HG02884 (cell line): ENCODE results near the gene HOXB3.

Experiments
- ATAC-seq: cut with Tn5 transposase; IDR thresholded peaks from one replicate; pipeline ENCODE4 v1.9.1; 2021; ENCODE audit warnings: mild to moderate bottlenecking, moderate library complexity; ENCODE audit not compliant: unreplicated experiment

HOXB3 gene

DNA sequence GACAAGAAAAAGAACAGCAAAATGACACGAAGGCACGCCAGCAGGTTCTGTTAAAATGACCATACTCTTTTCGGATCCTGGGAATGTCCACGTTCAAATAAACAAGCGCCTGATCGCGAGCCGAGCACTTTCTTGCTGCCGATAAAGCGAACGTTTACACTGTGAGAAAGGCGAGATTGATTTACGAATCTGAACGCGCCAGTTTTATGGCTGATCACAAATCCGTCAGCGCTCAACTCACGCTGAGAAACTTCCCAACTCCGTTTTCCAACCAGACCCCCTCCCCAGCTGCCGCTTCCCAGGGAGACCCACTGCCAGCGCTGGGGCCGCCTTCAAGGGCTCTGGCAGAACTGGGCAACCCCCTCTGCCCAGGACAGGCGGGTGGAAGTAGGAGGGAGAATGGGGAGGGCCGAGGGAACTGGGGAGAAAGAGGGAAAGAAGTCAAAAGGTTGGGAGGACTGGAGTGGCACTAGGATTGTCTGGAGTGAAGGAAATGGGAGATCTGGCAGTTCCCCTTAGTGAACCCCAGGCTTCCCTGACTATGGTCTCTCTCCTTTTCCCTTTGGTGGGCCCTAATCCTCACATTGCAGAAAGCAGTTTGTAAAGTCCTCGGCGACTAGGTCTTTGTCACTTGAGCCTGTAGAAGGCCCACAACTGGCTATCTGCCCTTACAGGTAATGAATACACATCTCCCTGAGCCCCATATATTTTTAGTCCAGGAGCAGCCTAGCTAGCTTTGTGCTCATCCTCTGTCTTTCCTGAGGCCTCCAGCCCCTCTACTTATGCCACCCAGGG, 18.8 kb downstream of the HOXB3 start:
- no peak for ATAC-seq

- no peak for ATAC-seq
Observed at GRCh38 chr17:48570325-48571023, 19.6 kb downstream of the HOXB3 start.

- no peak for ATAC-seq
Observed at GRCh38 chr17:48569674-48570324, 20.2 kb downstream of the HOXB3 start.

DNA sequence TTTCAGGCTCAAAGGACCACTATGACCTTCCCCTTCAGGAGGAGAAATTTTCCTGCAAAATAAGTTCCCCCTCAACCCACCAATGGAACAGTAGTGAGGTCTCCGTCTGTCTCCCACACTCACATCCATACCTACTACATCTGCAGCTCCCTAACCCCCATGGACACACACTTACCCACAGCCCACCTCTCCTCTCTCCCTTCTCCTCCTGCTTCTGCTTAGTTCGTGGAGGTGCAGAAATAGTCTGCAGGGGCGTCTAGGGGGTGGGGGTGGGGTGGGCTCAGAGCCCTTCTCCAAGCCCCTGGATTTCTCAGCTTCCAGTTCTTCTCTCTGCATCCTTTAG, 20.8 kb downstream of the HOXB3 start:
- ATAC-seq, result no peak

- ATAC-seq, result no peak
Observed at GRCh38 chr17:48568499-48569239, 21.4 kb downstream of the HOXB3 start.

DNA sequence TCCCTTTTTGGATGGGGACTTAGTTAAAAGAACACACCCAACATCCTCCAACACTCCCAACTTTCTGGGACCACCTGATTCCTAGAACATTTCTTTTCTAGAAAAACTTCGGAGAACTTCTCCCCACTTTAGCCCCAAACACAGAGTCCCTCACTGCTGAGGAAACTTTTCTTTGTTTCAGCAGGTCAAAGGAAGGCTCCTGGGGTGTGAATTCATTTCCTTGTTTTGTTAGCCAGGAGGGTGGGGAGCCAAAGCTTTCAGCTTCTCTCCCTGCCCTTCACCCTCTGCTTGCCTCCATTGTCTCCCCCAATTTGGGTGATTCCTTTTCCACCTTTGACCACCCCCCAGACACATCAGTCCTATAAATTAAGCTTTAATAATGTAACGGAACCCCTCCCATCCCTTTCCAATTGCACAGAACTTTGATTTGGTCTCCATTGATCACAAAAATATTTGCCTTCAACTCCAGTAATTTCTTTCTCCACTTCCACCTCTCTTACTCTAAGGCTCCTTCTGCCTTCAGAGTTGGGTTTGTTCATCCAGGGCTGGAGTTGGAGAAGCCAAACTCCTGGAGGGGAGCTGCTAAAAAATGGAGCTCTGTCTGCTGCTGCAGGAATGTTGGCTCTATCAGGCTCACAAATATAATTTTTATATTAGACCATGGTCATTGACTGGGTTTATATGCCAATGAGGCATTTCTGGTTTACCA, 22.2 kb downstream of the HOXB3 start:
- no peak for ATAC-seq

- ATAC-seq, result no peak
Observed at GRCh38 chr17:48567209-48567608, 22.8 kb downstream of the HOXB3 start.

- no peak for ATAC-seq
Observed at GRCh38 chr17:48566717-48567116, 23.3 kb downstream of the HOXB3 start.

DNA sequence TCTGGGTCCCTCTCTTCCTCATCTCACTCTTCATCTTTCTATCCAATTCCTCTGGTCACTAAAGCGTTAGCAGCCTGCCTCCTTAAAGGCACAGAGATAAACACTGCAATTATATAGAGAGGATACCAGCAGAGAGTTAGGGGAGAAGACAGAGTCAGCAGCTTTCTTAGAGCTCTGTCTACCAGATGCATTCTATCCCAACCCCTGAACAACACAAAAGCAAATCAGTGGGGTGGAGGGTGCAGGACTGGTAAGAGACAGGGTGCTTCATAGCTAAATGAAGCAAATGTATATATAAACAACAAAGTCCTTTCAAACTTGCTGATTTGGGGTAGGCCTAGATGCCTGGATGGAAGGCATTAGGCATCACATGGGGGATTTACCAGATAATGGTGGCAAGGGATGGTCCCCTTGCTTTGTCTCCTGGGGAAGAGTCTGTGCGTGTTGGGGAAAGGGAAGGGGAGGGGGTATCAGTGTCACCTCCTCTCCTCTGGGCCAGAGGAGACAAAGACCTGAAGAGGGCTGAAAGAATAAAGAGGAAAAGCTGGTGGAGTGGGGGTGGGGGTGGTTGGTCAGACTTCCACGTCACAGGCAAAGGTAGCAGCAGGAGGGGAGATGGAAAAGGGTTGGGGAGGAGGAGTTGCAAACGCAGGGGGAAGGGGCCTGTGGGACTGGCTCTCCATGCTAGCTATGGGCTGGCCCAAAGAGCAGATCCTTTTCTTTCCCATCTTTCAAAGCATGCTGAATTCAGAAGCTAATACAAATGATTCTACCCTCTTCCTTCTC, 23.9 kb downstream of the HOXB3 start:
- no peak for ATAC-seq

GRCh38 chr17:48565022-48565554, 25.0 kb downstream of the HOXB3 start:
- ATAC-seq, result no peak

DNA sequence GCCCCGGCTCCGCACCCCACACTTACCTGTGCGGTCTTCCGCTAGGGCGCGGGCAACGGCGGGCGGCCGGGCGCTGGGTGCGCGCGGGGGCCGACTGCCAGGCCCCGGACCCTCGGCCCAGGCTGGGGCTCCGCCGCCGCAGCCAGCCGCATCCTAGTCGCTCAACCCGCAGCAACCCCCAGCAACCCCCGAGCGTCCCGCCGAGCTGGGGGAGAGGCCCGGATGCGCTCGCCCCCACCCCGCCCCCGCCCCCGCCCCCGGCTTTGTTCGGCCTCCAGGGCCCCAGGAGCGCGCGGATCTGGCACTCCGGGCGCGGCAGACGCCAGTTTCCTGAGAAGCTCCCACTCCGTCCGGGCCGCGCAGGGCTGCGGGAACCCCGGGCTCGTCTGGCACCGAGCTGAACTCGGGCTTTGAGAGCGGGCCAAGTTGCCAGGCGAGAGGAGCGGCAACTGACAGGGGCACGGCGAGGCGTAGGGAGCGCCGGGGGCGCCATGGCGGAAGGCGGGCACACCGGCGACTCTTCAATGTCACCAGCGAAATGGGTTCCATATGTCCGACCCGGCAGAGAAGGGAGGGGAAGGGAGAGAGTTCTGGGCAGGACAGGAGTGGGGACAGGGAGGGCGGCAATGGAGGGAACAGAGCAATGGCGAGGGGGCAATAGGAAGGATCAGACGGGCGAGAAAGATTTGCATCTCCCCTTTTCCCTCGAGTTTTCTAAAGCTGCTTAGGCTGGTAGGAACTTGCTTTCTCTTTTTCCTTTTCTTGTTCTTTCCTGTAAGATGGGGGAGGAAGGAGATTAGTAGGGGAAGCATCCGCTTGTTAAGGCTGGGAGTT, 25.6 kb downstream of the HOXB3 start:
- ATAC-seq, result no peak

DNA sequence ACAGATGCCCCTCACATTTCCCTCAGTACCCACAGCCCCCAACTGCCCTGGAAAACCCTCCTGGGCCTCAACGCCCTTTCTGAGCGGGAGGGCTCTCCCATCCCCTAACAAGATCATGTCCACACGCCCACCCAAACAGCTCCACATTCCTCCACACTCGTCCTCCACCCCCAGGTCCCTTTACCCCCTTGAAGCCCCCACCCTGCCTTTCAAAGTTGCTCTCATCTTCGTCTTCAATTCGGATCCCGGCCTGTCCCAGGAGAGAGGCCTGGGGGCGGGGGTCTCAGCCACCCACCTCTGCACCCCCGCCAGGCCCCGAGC, 26.2 kb downstream of the HOXB3 start:
- no peak for ATAC-seq

DNA sequence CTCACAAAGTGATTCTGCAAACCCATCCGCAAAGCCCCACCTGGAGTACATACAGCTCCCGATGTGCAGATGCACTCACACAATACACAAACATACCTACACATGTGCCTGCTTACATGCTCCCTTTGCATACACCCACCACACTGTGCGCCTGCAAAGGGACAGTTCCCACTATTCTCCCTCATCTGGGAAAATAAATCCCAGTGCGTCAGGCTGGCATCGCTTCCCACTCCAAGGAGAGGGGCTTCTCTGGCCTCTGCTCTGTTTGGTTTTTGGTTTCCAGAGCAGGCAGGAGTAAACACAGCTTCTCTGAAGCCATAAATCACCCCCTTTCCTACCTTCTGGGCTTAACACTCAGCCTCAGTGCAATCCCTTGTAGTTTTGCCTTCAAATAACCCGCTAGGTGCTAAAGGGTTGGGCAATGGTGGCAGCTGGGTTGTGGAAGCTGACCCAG, 26.6 kb downstream of the HOXB3 start:
- no peak for ATAC-seq

GRCh38 chr17:48562934-48563333, 27.1 kb downstream of the HOXB3 start:
- ATAC-seq, result no peak

DNA sequence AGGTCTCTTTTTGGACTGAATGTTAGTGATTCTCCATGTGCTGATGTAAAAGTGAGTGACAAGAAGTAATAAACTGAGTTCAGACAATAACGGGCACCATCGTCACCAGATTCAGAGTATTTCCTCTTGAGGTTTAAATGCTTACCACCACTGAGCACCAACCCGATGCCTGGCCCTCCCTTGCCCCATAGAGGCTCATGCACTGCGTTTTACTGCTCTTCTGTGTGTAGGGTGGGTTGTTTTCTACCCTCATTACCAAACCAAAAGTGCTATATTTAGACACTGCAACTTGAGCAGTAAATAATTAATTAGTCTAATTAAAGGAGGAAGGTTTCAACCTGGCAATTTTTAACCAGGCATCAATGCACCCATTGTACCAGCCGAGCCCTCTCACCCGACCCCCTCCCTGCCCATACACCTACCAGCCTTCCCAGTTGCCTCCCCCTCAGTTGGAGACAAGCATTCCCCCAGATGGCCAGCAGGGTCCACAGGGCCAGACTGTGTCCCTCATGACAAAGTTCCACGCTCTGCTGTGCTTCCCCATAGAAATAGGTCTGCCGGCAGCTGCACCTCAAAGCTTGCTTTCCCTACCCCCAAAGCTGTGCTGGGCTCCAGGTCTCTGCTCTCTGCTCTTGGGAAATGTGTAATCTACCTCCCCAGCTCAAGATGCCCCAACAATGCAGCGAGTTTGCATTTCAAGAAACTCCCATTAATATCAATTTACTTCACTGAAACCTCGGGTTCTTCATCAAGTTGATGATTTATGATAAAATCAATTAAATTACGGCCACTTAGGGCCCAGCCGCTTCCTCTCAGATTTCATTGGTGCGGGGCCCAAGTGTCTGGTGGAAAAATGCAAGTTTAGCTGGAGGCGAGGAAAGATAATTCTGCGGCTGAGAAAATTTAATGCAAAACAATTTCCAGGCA, 27.9 kb downstream of the HOXB3 start:
- no peak for ATAC-seq

- no peak for ATAC-seq
Observed at GRCh38 chr17:48559840-48560817, 29.9 kb downstream of the HOXB3 start.
